Measurements from ENCODE around the gene ITGA1.

DNA sequence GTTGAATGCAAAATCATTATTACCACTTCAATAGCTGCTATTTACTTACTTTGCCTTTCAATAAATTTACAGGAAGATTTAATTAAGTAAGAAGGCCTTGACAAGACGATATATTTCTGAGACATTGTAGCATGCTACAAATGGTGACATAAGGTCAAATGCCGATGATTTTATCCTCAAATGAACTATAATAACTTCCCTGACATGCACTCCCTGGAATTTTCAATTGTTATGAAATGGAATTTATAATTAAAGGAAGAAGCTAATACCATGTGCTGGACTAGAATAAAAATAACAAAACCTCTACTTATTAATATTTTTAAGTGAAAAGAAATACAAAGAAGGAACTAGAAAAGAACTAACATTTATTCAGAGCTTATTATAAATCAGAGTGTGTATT, 30.2 kb upstream of the ITGA1 start:
- TF ChIP-seq, protein P1, sequence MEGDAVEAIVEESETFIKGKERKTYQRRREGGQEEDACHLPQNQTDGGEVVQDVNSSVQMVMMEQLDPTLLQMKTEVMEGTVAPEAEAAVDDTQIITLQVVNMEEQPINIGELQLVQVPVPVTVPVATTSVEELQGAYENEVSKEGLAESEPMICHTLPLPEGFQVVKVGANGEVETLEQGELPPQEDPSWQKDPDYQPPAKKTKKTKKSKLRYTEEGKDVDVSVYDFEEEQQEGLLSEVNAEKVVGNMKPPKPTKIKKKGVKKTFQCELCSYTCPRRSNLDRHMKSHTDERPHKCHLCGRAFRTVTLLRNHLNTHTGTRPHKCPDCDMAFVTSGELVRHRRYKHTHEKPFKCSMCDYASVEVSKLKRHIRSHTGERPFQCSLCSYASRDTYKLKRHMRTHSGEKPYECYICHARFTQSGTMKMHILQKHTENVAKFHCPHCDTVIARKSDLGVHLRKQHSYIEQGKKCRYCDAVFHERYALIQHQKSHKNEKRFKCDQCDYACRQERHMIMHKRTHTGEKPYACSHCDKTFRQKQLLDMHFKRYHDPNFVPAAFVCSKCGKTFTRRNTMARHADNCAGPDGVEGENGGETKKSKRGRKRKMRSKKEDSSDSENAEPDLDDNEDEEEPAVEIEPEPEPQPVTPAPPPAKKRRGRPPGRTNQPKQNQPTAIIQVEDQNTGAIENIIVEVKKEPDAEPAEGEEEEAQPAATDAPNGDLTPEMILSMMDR (IDR thresholded peaks at IDR 0.05), result no peak
- TF ChIP-seq POLR2A (IDR thresholded peaks at IDR 0.05), result no peak

All from breast epithelium (tissue), 3 donors.